GM06990 (cell line): ENCODE measurements around the gene CCDC179.
A peak's percentile ranks its signal among the peaks of the same experiment; 100 is the strongest.

ENCODE experiments used
- DNase-seq: peaks from one replicate; pipeline ENCODE4 v3.0.0-alpha.2; 2011; ENCODE audit not compliant: insufficient read length; ENCODE audit errors: extremely low read depth
- H3K27me3 ChIP-seq: replicated peaks from 2 replicates; pipeline ENCODE4 v1.6.0; 2011; ENCODE audit warnings: low read length; ENCODE audit not compliant: control insufficient read depth, insufficient read depth
- H3K36me3 ChIP-seq: 2 replicates; pipeline ENCODE4 v1.5.1; 2011; ENCODE audit warnings: low read length; ENCODE audit not compliant: control insufficient read depth, insufficient read depth
- H3K4me3 ChIP-seq: replicated peaks from 2 replicates; pipeline ENCODE4 v1.5.1; 2011; ENCODE audit warnings: low read depth, mild to moderate bottlenecking, control low read depth, low read length
- CTCF ChIP-seq: IDR thresholded peaks from 2 replicates; pipeline ENCODE4 v1.5.1; 2011; ENCODE audit warnings: low read length, control low read depth, mild to moderate bottlenecking, inconsistent platforms; ENCODE audit not compliant: insufficient read depth, poor library complexity, severe bottlenecking

CCDC179 gene

GRCh38 chr11:22829231-22830081 is 30.8 kb downstream of the CCDC179 start, which contains the start of gene SVIP:
SVIP (minus strand) TSS chr11:22829801; CDS start chr11:22829748, 53 bp downstream.
- DNase-seq, result peak; percentile 88
- TF ChIP-seq CTCF, result peak; percentile 92
- Histone ChIP-seq H3K4me3 (peak within 1 kb of the TSS; percentile 86), H3K27me3 (no peaks in the 10 kb centered on the region), H3K36me3 (peaks cover 3% of the 10 kb centered on the region; the same call in 1 of the 2 replicates)

- H3K4me3 ChIP-seq, result peak overlapping the region; percentile 86
Measured at GRCh38 chr11:22828373-22828772, 31.9 kb downstream of the CCDC179 start.

GRCh38 chr11:22822203-22822602 is 38.1 kb downstream of the CCDC179 start:
- DNase-seq, result no peak
- no peak overlapping the region for H3K4me3 ChIP-seq
- peaks cover 3% of the 10 kb centered on the region for H3K36me3 ChIP-seq
- H3K27me3 ChIP-seq, result no peaks in the 10 kb centered on the region
- no peak for TF ChIP-seq CTCF

More at GRCh38 chr11:22828373-22828772, 31.9 kb downstream of the CCDC179 start:
- Histone ChIP-seq H3K36me3 (peaks cover 3% of the 10 kb centered on the region), H3K27me3 (no peaks in the 10 kb centered on the region)
- DNase-seq, result no peak
- no peak for TF ChIP-seq CTCF

DNA sequence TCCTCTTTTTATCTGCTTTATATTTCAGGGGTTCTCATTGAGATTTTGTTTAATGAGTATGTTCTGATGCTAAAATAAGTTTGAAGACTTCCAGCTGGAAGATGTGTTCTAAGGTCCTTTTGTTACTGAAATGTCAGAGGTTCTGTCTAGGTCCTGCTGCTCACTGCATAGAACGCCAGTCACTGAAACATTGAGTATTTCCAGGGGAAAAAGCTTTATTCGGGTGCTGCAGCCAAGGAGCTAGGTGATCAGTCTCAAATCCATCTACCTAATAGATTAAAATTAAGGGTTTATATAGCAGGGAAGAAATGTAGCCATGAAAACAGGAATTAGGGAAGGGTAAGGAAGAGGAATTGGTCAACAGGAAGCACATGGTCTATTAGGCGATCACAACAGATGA is 50.4 kb downstream of the CCDC179 start:
- no peaks in the 10 kb centered on the region for H3K36me3 ChIP-seq
- H3K4me3 ChIP-seq, result no peak overlapping the region
- H3K27me3 ChIP-seq, result no peaks in the 10 kb centered on the region
- no peak for TF ChIP-seq CTCF
- DNase-seq, result no peak

GRCh38 chr11:22808571-22809197 is 51.6 kb downstream of the CCDC179 start:
- no peak for TF ChIP-seq CTCF
- H3K36me3 ChIP-seq, result no peaks in the 10 kb centered on the region
- no peak for DNase-seq

More at GRCh38 chr11:22808571-22809197, 51.6 kb downstream of the CCDC179 start:
- Histone ChIP-seq H3K4me3 (no peak overlapping the region), H3K27me3 (no peaks in the 10 kb centered on the region)
